GM12878 (cell line): ENCODE data around the gene CNGA1. TPM values are rescaled to one million over a fixed set of nuclear protein-coding genes. Genes with fewer than 3 reads are reported as not detected.

Source experiments
- CHD2 ChIP-seq: IDR thresholded peaks from 2 replicates; pipeline ENCODE4 v1.6.1; 2011; ENCODE audit warnings: low read depth, low read length, improper control_type of control experiment, borderline replicate concordance
- MTA2 ChIP-seq: fragments of 450-650 bp; IDR thresholded peaks from 2 replicates; pipeline ENCODE4 v1.6.1; 2016; ENCODE audit warnings: low read depth, mild to moderate bottlenecking, moderate library complexity
- NR2F1 ChIP-seq: fragments of 450-650 bp; conservative IDR thresholded peaks from 2 replicates; pipeline ENCODE4 v1.6.1; 2017; ENCODE audit warnings: mild to moderate bottlenecking
- RCOR1 ChIP-seq: conservative IDR thresholded peaks from 2 replicates; pipeline ENCODE4 v1.6.1; 2012; ENCODE audit warnings: low read depth, low read length, improper control_type of control experiment
- SKIL ChIP-seq: fragments of 450-650 bp; IDR thresholded peaks from 2 replicates; pipeline ENCODE4 v1.6.1; 2017; ENCODE audit warnings: mild to moderate bottlenecking, low read depth, inconsistent platforms; ENCODE audit not compliant: poor library complexity, severe bottlenecking
- TARDBP ChIP-seq: IDR thresholded peaks from 2 replicates; pipeline ENCODE4 v1.6.1; 2016; ENCODE audit warnings: borderline replicate concordance
- ZNF687 ChIP-seq: fragments of 450-650 bp; IDR thresholded peaks from 2 replicates; pipeline ENCODE4 v1.6.1; 2017; ENCODE audit warnings: mild to moderate bottlenecking, moderate library complexity
- polyA plus RNA-seq, 11 experiments: library from polyadenylated mRNA; depleted of rRNA in 4 of 11; unstranded in 6 of 11; stranded (reverse) in 5 of 11; fragments of >200 nt; fragmentation: Nextera tagmentation in 4 of 11; fragmentation: Illumina TruSeq in 1 of 11; extraction: Ambion mirVana in 4 of 11; extraction: Trizol in 1 of 11; gene quantifications; 1 replicate in 1 of 11; 2 replicates in 10 of 11; pipeline versions ENCODE4 v1.2.1 to v1.2.3, GENCODE V29; 2011 to 2016; ENCODE audit warnings: inconsistent platforms in 2 of 11, missing spikeins in 2 of 11, low read depth in 1 of 11
- total RNA-seq, 4 experiments: library from RNA; depleted of rRNA in 3 of 4; stranded (reverse); fragments of >200 nt in 3 of 4; fragmentation: Illumina TruSeq in 1 of 4; extraction: Trizol in 1 of 4; gene quantifications; 2 replicates each; pipeline versions ENCODE4 v1.2.1 to v1.2.3, GENCODE V29; 2013 to 2021
- TF ChIP-seq, protein P1 (sequence below): IDR thresholded peaks from 2 replicates; pipeline ENCODE4 v1.6.1; 2011; ENCODE audit warnings: low read depth, low read length, improper control_type of control experiment, borderline replicate concordance

Gene CNGA1
- total and polyA plus RNA-seq, 10 of the 15 experiments (the other 5 are each of a cell fraction or from before 2014, with no cell fraction given) = 0.38 to 14.2 (median 5.1) TPM

DNA sequence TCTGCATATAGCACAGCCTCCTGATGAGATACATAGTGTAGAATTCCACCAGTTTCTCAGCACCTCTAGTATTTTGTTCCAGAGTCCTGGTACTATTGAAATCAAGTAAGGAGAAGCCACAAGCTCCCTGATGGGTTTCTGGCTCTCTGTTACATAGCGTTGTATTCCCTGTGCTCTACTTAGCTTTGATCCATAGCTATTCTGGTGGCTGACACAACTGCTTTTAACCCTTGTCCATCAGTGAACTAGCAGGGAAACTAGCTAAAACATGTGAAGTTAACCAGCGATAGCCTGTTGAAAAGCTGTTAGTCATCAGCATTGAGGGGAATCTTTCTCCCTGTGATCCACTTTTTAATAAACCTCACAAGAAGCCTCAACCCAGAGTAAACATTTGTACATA is 27.0 kb upstream of the CNGA1 start (continued):
- TF ChIP-seq ZNF687 (no peak), MTA2 (no peak), RCOR1 (no peak), CHD2 (no peak), TARDBP (no peak), NR2F1 (no peak), SKIL (no peak)
- TF ChIP-seq, protein P1, sequence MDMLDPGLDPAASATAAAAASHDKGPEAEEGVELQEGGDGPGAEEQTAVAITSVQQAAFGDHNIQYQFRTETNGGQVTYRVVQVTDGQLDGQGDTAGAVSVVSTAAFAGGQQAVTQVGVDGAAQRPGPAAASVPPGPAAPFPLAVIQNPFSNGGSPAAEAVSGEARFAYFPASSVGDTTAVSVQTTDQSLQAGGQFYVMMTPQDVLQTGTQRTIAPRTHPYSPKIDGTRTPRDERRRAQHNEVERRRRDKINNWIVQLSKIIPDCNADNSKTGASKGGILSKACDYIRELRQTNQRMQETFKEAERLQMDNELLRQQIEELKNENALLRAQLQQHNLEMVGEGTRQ = no peak
- TF ChIP-seq, all 136 proteins: peak for 0
